Liver (tissue), 9 donors: ENCODE results near the gene FAM32A. TPM values are rescaled to one million over a fixed set of nuclear protein-coding genes. Genes with fewer than 3 reads are reported as not detected.

Experiments used
- DNase-seq: peaks from one replicate; pipeline ENCODE4 v3.0.0-alpha.2; 2017; ENCODE audit warnings: low spot score
- H3K27ac ChIP-seq, 2 donors: one replicate each; pipeline ENCODE4 v1.7.0; 2013; ENCODE audit warnings: inconsistent platforms in 2 of 2, low read length in 2 of 2, control low read depth in 1 of 2, low read depth in 1 of 2, mild to moderate bottlenecking in 1 of 2
- H3K27me3 ChIP-seq, 4 donors: one replicate each; pipeline versions ENCODE4 v1.6.1 to v1.7.0; 2013; ENCODE audit warnings: low read length in 3 of 4, inconsistent platforms in 1 of 4, mild to moderate bottlenecking in 1 of 4, moderate library complexity in 1 of 4; ENCODE audit not compliant: control insufficient read depth in 4 of 4, insufficient read depth in 4 of 4
- H3K36me3 ChIP-seq, 4 donors: one replicate each; pipeline versions ENCODE4 v1.6.1 to v1.7.0; 2013; ENCODE audit warnings: low read length in 3 of 4, mild to moderate bottlenecking in 3 of 4, low read depth in 1 of 4, moderate library complexity in 1 of 4; ENCODE audit not compliant: control insufficient read depth in 4 of 4, insufficient read depth in 3 of 4
- H3K4me1 ChIP-seq, 4 donors: one replicate each; pipeline versions ENCODE4 v1.6.1 to v1.7.0; 2013; ENCODE audit warnings: low read length in 3 of 4, mild to moderate bottlenecking in 3 of 4, moderate library complexity in 1 of 4; ENCODE audit not compliant: control insufficient read depth in 4 of 4, insufficient read depth in 4 of 4
- H3K4me3 ChIP-seq, 3 donors: one replicate each; pipeline versions ENCODE4 v1.6.1 to v1.7.0; 2013; ENCODE audit warnings: low read length in 3 of 3, control low read depth in 1 of 3, low read depth in 1 of 3, mild to moderate bottlenecking in 1 of 3
- H3K9ac ChIP-seq, 2 donors: one replicate each; pipeline ENCODE4 v1.7.0; 2013; ENCODE audit warnings: low read length in 2 of 2, mild to moderate bottlenecking in 2 of 2, moderate library complexity in 2 of 2, control low read depth in 1 of 2, low read depth in 1 of 2
- H3K9me3 ChIP-seq, 4 donors: one replicate each; pipeline versions ENCODE4 v1.6.1 to v1.7.0; 2013; ENCODE audit warnings: low read length in 3 of 4; ENCODE audit not compliant: control insufficient read depth in 4 of 4
- EGR1 ChIP-seq, 2 donors: IDR thresholded peaks; 2 replicates each; pipeline ENCODE4 v1.6.1; 2016 to 2018; ENCODE audit warnings: antibody characterized with exemption in 2 of 2, low read depth in 2 of 2
- FOXA1 ChIP-seq: IDR thresholded peaks from 2 replicates; pipeline ENCODE4 v1.6.1; 2016; ENCODE audit warnings: antibody characterized with exemption
- FOXA2 ChIP-seq: IDR thresholded peaks from 2 replicates; pipeline ENCODE4 v1.6.1; 2016; ENCODE audit warnings: antibody characterized with exemption
- HNF4A ChIP-seq, 2 donors: conservative IDR thresholded peaks; 2 replicates each; pipeline ENCODE4 v1.6.1; 2016; ENCODE audit warnings: antibody characterized with exemption in 2 of 2, mild to moderate bottlenecking in 2 of 2
- HNF4G ChIP-seq: IDR thresholded peaks from 2 replicates; pipeline ENCODE4 v1.6.1; 2016; ENCODE audit warnings: antibody characterized with exemption
- JUND ChIP-seq, 2 donors: IDR thresholded peaks; 2 replicates each; pipeline ENCODE4 v1.6.1; 2016; ENCODE audit warnings: antibody characterized with exemption in 2 of 2
- NR2F2 ChIP-seq: IDR thresholded peaks from 2 replicates; pipeline ENCODE4 v1.6.1; 2016; ENCODE audit warnings: antibody characterized with exemption
- RAD21 ChIP-seq, 2 donors: IDR thresholded peaks; 2 replicates each; pipeline ENCODE4 v1.6.1; 2016; ENCODE audit warnings: antibody characterized with exemption in 2 of 2, mild to moderate bottlenecking in 2 of 2
- SP1 ChIP-seq: IDR thresholded peaks from 2 replicates; pipeline ENCODE4 v1.6.1; 2018; ENCODE audit warnings: antibody characterized with exemption, mild to moderate bottlenecking
- TAF1 ChIP-seq: conservative IDR thresholded peaks from 2 replicates; pipeline ENCODE4 v1.6.1; 2016; ENCODE audit warnings: antibody characterized with exemption, mild to moderate bottlenecking
- WGBS: extraction: QIAGEN DNeasy Blood & Tissue Kit; methylation state at CpG from one replicate; pipeline ENCODE4 v1.1.7; 2013; 5-methylcytosine and 5-hydroxymethylcytosine counted together
- polyA plus RNA-seq, 2 donors: library from polyadenylated mRNA; stranded (reverse) in 1 of 2; unstranded in 1 of 2; fragments of 200-250 nt in 1 of 2; fragments of >200 nt in 1 of 2; fragmentation: Nextera tagmentation in 1 of 2; extraction: Ambion mirVana in 1 of 2; gene quantifications; one replicate each; pipeline versions ENCODE4 v1.2.1 to v1.2.3, GENCODE V29; 2013 to 2015
- total RNA-seq, 2 donors: library from RNA; depleted of rRNA; stranded (reverse); fragments of >200 nt; gene quantifications; one replicate each; pipeline ENCODE4 v1.2.3, GENCODE V29; 2014
- TF ChIP-seq, protein P1 (sequence below): IDR thresholded peaks from 2 replicates; pipeline ENCODE4 v1.6.1; 2016; ENCODE audit warnings: antibody characterized with exemption
- TF ChIP-seq, protein P2 (sequence below): fragments of 150-350 bp; IDR thresholded peaks from 2 replicates; pipeline ENCODE4 v1.5.1; 2017; ENCODE audit warnings: improper control_type of control experiment, low read depth, low read length; ENCODE audit not compliant: missing input control
- TF ChIP-seq, protein P3 (sequence below): IDR thresholded peaks from 2 replicates; pipeline ENCODE4 v1.6.1; 2016; ENCODE audit warnings: antibody characterized with exemption
- TF ChIP-seq, protein P4 (sequence below): IDR thresholded peaks from 2 replicates; pipeline ENCODE4 v1.6.1; 2016; ENCODE audit warnings: antibody characterized with exemption
- donor health status: healthy.
- donor health status: healthy.
- donor health status: healthy.
- donor health status: healthy.
- donor health status: healthy.

FAM32A gene
- total and polyA plus RNA-seq, 4 donors = 46.2 to 60.2 (median 52.4) TPM

DNA sequence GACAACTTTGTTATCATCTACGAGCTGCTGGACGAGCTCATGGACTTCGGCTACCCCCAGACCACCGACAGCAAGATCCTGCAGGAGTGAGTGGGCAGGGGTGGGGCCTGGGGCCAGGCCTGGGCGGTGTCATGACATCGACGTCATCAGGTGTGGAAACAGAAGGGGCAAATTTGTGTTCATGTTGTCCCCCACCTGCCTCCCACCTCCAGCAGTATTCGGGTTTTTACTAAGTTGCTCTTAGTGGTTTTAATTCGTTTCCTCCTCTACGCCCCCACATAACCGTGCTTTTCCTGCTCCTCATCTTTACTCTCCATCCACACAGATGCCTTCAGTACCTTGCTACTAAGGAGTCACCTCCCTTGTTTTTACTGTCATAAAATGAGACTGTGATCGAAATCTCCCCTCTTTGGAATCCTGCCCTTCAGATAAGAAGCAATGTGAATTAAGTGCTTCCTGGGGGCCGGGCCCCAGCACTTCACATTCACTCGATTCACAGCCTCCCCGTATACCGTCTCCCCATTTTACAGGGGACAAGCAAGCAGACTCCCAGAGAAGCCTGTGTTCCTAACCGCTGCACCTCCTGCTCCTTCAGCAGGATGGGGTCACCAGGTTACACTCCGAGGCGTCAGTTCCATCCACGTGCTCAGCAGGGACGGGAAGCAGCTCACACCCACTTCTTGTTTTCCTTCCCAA is 23.0 kb downstream of the FAM32A start:
- DNase-seq = no peak
- no peaks in the 10 kb centered on the region for H3K27me3 ChIP-seq
- no peak overlapping the region for H3K27ac ChIP-seq
- H3K4me3 ChIP-seq = no peak overlapping the region
- H3K4me1 ChIP-seq = peaks cover 14 to 32% (median 28%) of the 10 kb centered on the region in 4 donors
- H3K9ac ChIP-seq = no peak overlapping the region
- no peak for TF ChIP-seq NR2F2
- no peak for TF ChIP-seq FOXA2
- TF ChIP-seq SP1 = no peak
- peaks cover 13 to 53% (median 28%) of the 10 kb centered on the region in 4 donors for H3K36me3 ChIP-seq
- WGBS = 93% methylated on average over 21 of the region's 21 CpGs
- H3K9me3 ChIP-seq = no peaks in the 10 kb centered on the region

DNA sequence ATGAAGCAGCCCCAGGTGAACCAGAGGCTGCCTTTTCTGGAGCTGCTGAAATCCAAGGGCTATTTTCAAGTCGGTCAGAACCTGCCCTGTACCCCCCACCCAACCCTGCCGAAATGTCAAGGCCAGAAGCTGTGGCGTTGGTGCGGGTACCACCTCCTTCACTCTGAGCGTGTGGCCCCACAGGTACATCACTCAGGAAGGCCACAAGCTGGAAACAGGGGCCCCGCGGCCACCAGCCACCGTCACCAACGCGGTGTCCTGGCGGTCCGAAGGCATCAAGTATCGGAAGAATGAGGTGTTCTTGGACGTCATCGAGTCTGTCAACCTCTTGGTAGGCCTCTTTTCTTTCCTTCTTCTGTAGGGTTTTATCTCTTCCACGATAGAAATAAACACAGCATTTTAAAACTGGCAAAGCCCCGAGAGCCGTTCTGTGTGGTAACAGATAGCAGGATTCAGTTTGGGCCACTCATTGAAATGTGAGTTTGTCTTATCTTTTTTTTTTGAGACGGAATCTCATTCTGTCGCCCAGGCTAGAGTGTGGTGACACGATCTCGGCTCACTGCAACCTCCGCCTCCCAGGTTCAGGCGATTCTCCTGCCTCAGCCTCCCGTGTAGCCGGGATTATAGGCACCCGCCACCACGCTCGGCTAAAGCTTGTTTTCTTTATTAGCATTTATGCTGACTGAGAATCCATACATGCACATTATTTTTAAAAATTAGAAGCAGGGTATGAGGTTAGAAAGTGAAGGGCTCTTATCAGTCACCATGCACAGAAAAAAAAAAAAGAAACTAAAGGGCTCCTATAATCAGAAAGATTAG is 23.8 kb downstream of the FAM32A start:
- Histone ChIP-seq H3K9ac (no peak overlapping the region), H3K27me3 (no peaks in the 10 kb centered on the region), H3K9me3 (no peaks in the 10 kb centered on the region), H3K4me1 (peaks cover 10 to 23% (median 20%) of the 10 kb centered on the region in 4 donors), H3K4me3 (no peak overlapping the region), H3K27ac (no peak overlapping the region), H3K36me3 (peaks cover 10 to 47% (median 23%) of the 10 kb centered on the region in 4 donors)
- TF ChIP-seq HNF4A (conservative IDR thresholded peaks at IDR 0.05) (no peak), RAD21 (IDR thresholded peaks at IDR 0.05) (no peak), FOXA1 (no peak), FOXA2 (no peak), HNF4G (no peak), TAF1 (no peak), EGR1 (IDR thresholded peaks at IDR 0.05; ENCODE audit: low read depth in 2 of 2) (no peak), JUND (IDR thresholded peaks at IDR 0.05) (no peak)
- TF ChIP-seq, protein P1, sequence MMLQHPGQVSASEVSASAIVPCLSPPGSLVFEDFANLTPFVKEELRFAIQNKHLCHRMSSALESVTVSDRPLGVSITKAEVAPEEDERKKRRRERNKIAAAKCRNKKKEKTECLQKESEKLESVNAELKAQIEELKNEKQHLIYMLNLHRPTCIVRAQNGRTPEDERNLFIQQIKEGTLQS = no peak
- TF ChIP-seq, protein P2, sequence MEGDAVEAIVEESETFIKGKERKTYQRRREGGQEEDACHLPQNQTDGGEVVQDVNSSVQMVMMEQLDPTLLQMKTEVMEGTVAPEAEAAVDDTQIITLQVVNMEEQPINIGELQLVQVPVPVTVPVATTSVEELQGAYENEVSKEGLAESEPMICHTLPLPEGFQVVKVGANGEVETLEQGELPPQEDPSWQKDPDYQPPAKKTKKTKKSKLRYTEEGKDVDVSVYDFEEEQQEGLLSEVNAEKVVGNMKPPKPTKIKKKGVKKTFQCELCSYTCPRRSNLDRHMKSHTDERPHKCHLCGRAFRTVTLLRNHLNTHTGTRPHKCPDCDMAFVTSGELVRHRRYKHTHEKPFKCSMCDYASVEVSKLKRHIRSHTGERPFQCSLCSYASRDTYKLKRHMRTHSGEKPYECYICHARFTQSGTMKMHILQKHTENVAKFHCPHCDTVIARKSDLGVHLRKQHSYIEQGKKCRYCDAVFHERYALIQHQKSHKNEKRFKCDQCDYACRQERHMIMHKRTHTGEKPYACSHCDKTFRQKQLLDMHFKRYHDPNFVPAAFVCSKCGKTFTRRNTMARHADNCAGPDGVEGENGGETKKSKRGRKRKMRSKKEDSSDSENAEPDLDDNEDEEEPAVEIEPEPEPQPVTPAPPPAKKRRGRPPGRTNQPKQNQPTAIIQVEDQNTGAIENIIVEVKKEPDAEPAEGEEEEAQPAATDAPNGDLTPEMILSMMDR = no peak
- TF ChIP-seq, protein P3, sequence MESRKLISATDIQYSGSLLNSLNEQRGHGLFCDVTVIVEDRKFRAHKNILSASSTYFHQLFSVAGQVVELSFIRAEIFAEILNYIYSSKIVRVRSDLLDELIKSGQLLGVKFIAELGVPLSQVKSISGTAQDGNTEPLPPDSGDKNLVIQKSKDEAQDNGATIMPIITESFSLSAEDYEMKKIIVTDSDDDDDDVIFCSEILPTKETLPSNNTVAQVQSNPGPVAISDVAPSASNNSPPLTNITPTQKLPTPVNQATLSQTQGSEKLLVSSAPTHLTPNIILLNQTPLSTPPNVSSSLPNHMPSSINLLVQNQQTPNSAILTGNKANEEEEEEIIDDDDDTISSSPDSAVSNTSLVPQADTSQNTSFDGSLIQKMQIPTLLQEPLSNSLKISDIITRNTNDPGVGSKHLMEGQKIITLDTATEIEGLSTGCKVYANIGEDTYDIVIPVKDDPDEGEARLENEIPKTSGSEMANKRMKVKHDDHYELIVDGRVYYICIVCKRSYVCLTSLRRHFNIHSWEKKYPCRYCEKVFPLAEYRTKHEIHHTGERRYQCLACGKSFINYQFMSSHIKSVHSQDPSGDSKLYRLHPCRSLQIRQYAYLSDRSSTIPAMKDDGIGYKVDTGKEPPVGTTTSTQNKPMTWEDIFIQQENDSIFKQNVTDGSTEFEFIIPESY = no peak
- TF ChIP-seq, protein P4, sequence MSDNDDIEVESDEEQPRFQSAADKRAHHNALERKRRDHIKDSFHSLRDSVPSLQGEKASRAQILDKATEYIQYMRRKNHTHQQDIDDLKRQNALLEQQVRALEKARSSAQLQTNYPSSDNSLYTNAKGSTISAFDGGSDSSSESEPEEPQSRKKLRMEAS = no peak
- 96% methylated on average over 29 of the region's 29 CpGs for WGBS
- no peak for DNase-seq
